HG03280 (cell line): ENCODE measurements around the gene ULBP1.
"Not testable (repeated sequence)": the region's sequence is repeated elsewhere in the genome, so short reads cannot be mapped to it uniquely, and the experiment has no call there.

Source experiments
- ATAC-seq: cut with Tn5 transposase; IDR thresholded peaks from one replicate; pipeline ENCODE4 v1.9.1; 2021; ENCODE audit warnings: mild to moderate bottlenecking, moderate library complexity; ENCODE audit not compliant: unreplicated experiment

Gene ULBP1

GRCh38 chr6:149933036-149933435 lies 30.7 kb upstream of the ULBP1 start:
- no peak for ATAC-seq

GRCh38 chr6:149933461-149933860 lies 30.3 kb upstream of the ULBP1 start:
- ATAC-seq, result no peak

- ATAC-seq, result no peak
Observed at GRCh38 chr6:149934249-149935156, 29.2 kb upstream of the ULBP1 start.

GRCh38 chr6:149935246-149935645 lies 28.5 kb upstream of the ULBP1 start:
- ATAC-seq, result no peak

- no peak for ATAC-seq
Observed at GRCh38 chr6:149935668-149936067, 28.1 kb upstream of the ULBP1 start.

GRCh38 chr6:149936743-149937142 lies 27.0 kb upstream of the ULBP1 start:
- ATAC-seq, result no peak

GRCh38 chr6:149938013-149938570 lies 25.7 kb upstream of the ULBP1 start:
- not testable (repeated sequence) for ATAC-seq

GRCh38 chr6:149938571-149939355 lies 25.0 kb upstream of the ULBP1 start:
- ATAC-seq, result peak; percentile 80

- no peak for ATAC-seq
Observed at GRCh38 chr6:149939356-149939648, 24.4 kb upstream of the ULBP1 start.

- ATAC-seq, result no peak
Observed at GRCh38 chr6:149939909-149940671, 23.7 kb upstream of the ULBP1 start.

- no peak for ATAC-seq
Observed at GRCh38 chr6:149940672-149940982, 23.1 kb upstream of the ULBP1 start.

GRCh38 chr6:149941583-149942460 lies 21.9 kb upstream of the ULBP1 start, which contains the start of gene ULBP2:
TSS of gene ULBP2 (plus strand) at chr6:149942014. CDS start at chr6:149942073, 59 bp downstream.
- no peak for ATAC-seq

GRCh38 chr6:149942461-149942829 lies 21.3 kb upstream of the ULBP1 start:
- ATAC-seq, result no peak

GRCh38 chr6:149943321-149943720 lies 20.4 kb upstream of the ULBP1 start:
- not testable (repeated sequence) for ATAC-seq

GRCh38 chr6:149945276-149945675 lies 18.5 kb upstream of the ULBP1 start:
- ATAC-seq, result not testable (repeated sequence)

GRCh38 chr6:149946631-149947030 lies 17.1 kb upstream of the ULBP1 start:
- not testable (repeated sequence) for ATAC-seq

GRCh38 chr6:149947533-149947932 lies 16.2 kb upstream of the ULBP1 start:
- not testable (repeated sequence) for ATAC-seq

- ATAC-seq, result no peak
Observed at GRCh38 chr6:149948011-149948410, 15.7 kb upstream of the ULBP1 start.

GRCh38 chr6:149948616-149949015 lies 15.1 kb upstream of the ULBP1 start:
- no peak for ATAC-seq

- no peak for ATAC-seq
Observed at GRCh38 chr6:149950423-149950822, 13.3 kb upstream of the ULBP1 start.
